ENCODE measurements around the gene CAPZA2.

CAPZA2 gene

GRCh38 chr7:116948934-116949333 lies 86.5 kb downstream of the CAPZA2 start:
- H2BK5ac ChIP-seq (ENCODE audit: low read length) = no peak overlapping the region
- H3K27me3 ChIP-seq (ENCODE audit: insufficient read depth, low read length, poor library complexity) = no peaks in the 10 kb centered on the region
- H3K23ac ChIP-seq (ENCODE audit: low read length) = no peak overlapping the region
- H3K4ac ChIP-seq (ENCODE audit: low read depth, low read length) = no peak overlapping the region
- no peak overlapping the region for H4K8ac ChIP-seq (ENCODE audit: low read depth, low read length)
- no peaks in the 10 kb centered on the region for H3K4me1 ChIP-seq (ENCODE audit: control insufficient read depth, low read depth, low read length)
- no CpG with 5 or more reads among the region's 3 CpGs for WGBS (ENCODE audit: extremely low coverage, insufficient coverage, low lambda C conversion rate)
- H2BK15ac ChIP-seq (replicated peaks; ENCODE audit: low read depth) = no peak overlapping the region
- DNase-seq = peak; percentile 56
- H2AK5ac ChIP-seq (ENCODE audit: low read length) = no peak overlapping the region
- no peak overlapping the region for H3K9ac ChIP-seq (ENCODE audit: low read length)
- no peaks in the 10 kb centered on the region for H3K36me3 ChIP-seq (ENCODE audit: control insufficient read depth, insufficient read depth, low read length)
- H3K56ac ChIP-seq (ENCODE audit: low read length) = no peak overlapping the region
- no peak overlapping the region for H4K5ac ChIP-seq (ENCODE audit: low read length)
- H3K79me2 ChIP-seq (ENCODE audit: control insufficient read depth, insufficient read depth, low read length) = no peaks in the 10 kb centered on the region
- no peak overlapping the region for H3K4me3 ChIP-seq (ENCODE audit: low read length)
- no peak overlapping the region for H3K4me2 ChIP-seq (ENCODE audit: low read length)
- no peak overlapping the region for H3K18ac ChIP-seq (ENCODE audit: low read length)
- no peaks in the 10 kb centered on the region for H3K79me1 ChIP-seq (ENCODE audit: low read length)
- no peak overlapping the region for H3K27ac ChIP-seq (ENCODE audit: low read depth, low read length)
- no peak overlapping the region for H2BK120ac ChIP-seq (ENCODE audit: low read depth, low read length)

- Histone ChIP-seq H2AK5ac (ENCODE audit: low read length) (no peak overlapping the region), H3K79me2 (ENCODE audit: control insufficient read depth, insufficient read depth, low read length) (no peaks in the 10 kb centered on the region), H3K9ac (ENCODE audit: low read length) (no peak overlapping the region), H3K79me1 (ENCODE audit: low read length) (peaks cover under 1% of the 10 kb centered on the region), H3K4ac (ENCODE audit: low read depth, low read length) (no peak overlapping the region), H3K23ac (ENCODE audit: low read length) (no peak overlapping the region), H3K4me1 (ENCODE audit: control insufficient read depth, low read depth, low read length) (peaks cover 2% of the 10 kb centered on the region), H2BK120ac (ENCODE audit: low read depth, low read length) (no peak overlapping the region), H4K5ac (ENCODE audit: low read length) (no peak overlapping the region), H3K27me3 (ENCODE audit: insufficient read depth, low read length, poor library complexity) (no peaks in the 10 kb centered on the region), H2BK5ac (ENCODE audit: low read length) (no peak overlapping the region), H3K18ac (ENCODE audit: low read length) (no peak overlapping the region), H2BK15ac (replicated peaks; ENCODE audit: low read depth) (no peak overlapping the region), H3K4me2 (ENCODE audit: low read length) (no peak overlapping the region), H4K8ac (ENCODE audit: low read depth, low read length) (no peak overlapping the region), H3K27ac (ENCODE audit: low read depth, low read length) (no peak overlapping the region), H3K4me3 (ENCODE audit: low read length) (no peak overlapping the region), H3K36me3 (ENCODE audit: control insufficient read depth, insufficient read depth, low read length) (no peaks in the 10 kb centered on the region), H3K56ac (ENCODE audit: low read length) (no peak overlapping the region)
- no CpG with 5 or more reads among the region's 9 CpGs for WGBS (ENCODE audit: extremely low coverage, insufficient coverage, low lambda C conversion rate)
- no peak for DNase-seq
Measured at GRCh38 chr7:116949941-116950801, 87.8 kb downstream of the CAPZA2 start.

GRCh38 chr7:116950889-116951351 lies 88.5 kb downstream of the CAPZA2 start:
- Histone ChIP-seq H2AK5ac (ENCODE audit: low read length) (no peak overlapping the region), H2BK15ac (replicated peaks; ENCODE audit: low read depth) (no peak overlapping the region), H2BK120ac (ENCODE audit: low read depth, low read length) (no peak overlapping the region), H3K56ac (ENCODE audit: low read length) (no peak overlapping the region), H3K9ac (ENCODE audit: low read length) (no peak overlapping the region), H3K4me1 (ENCODE audit: control insufficient read depth, low read depth, low read length) (peaks cover 2% of the 10 kb centered on the region), H3K18ac (ENCODE audit: low read length) (no peak overlapping the region), H3K4me2 (ENCODE audit: low read length) (no peak overlapping the region), H3K4me3 (ENCODE audit: low read length) (no peak overlapping the region), H3K79me2 (ENCODE audit: control insufficient read depth, insufficient read depth, low read length) (no peaks in the 10 kb centered on the region), H3K36me3 (ENCODE audit: control insufficient read depth, insufficient read depth, low read length) (no peaks in the 10 kb centered on the region), H3K4ac (ENCODE audit: low read depth, low read length) (no peak overlapping the region), H3K79me1 (ENCODE audit: low read length) (peaks cover 2% of the 10 kb centered on the region), H4K5ac (ENCODE audit: low read length) (no peak overlapping the region), H3K27me3 (ENCODE audit: insufficient read depth, low read length, poor library complexity) (no peaks in the 10 kb centered on the region), H4K8ac (ENCODE audit: low read depth, low read length) (no peak overlapping the region), H3K23ac (ENCODE audit: low read length) (no peak overlapping the region), H2BK5ac (ENCODE audit: low read length) (no peak overlapping the region), H3K27ac (ENCODE audit: low read depth, low read length) (no peak overlapping the region)
- no peak for DNase-seq
- no CpG with 5 or more reads among the region's 5 CpGs for WGBS (ENCODE audit: extremely low coverage, insufficient coverage, low lambda C conversion rate)

- Histone ChIP-seq H3K79me2 (ENCODE audit: control insufficient read depth, insufficient read depth, low read length) (no peaks in the 10 kb centered on the region), H3K4me1 (ENCODE audit: control insufficient read depth, low read depth, low read length) (peaks cover 2% of the 10 kb centered on the region), H3K56ac (ENCODE audit: low read length) (no peak overlapping the region), H3K18ac (ENCODE audit: low read length) (no peak overlapping the region), H3K36me3 (ENCODE audit: control insufficient read depth, insufficient read depth, low read length) (no peaks in the 10 kb centered on the region), H3K4me2 (ENCODE audit: low read length) (no peak overlapping the region), H3K9ac (ENCODE audit: low read length) (no peak overlapping the region), H3K27me3 (ENCODE audit: insufficient read depth, low read length, poor library complexity) (no peaks in the 10 kb centered on the region), H4K5ac (ENCODE audit: low read length) (no peak overlapping the region), H2BK5ac (ENCODE audit: low read length) (no peak overlapping the region), H3K4ac (ENCODE audit: low read depth, low read length) (no peak overlapping the region), H2BK15ac (replicated peaks; ENCODE audit: low read depth) (no peak overlapping the region), H2BK120ac (ENCODE audit: low read depth, low read length) (no peak overlapping the region), H4K8ac (ENCODE audit: low read depth, low read length) (no peak overlapping the region), H3K23ac (ENCODE audit: low read length) (no peak overlapping the region), H3K79me1 (ENCODE audit: low read length) (peaks cover 2% of the 10 kb centered on the region), H3K4me3 (ENCODE audit: low read length) (no peak overlapping the region), H2AK5ac (ENCODE audit: low read length) (no peak overlapping the region), H3K27ac (ENCODE audit: low read depth, low read length) (no peak overlapping the region)
- no peak for DNase-seq
- WGBS (ENCODE audit: extremely low coverage, insufficient coverage, low lambda C conversion rate) = no CpG with 5 or more reads among the region's 17 CpGs
Measured at GRCh38 chr7:116951366-116952292, 89.2 kb downstream of the CAPZA2 start.

- Histone ChIP-seq H3K79me2 (ENCODE audit: control insufficient read depth, insufficient read depth, low read length) (no peaks in the 10 kb centered on the region), H3K4me3 (ENCODE audit: low read length) (peak overlapping the region; percentile 18), H3K18ac (ENCODE audit: low read length) (peak overlapping the region; percentile 42), H2BK120ac (ENCODE audit: low read depth, low read length) (no peak overlapping the region), H3K9ac (ENCODE audit: low read length) (peak overlapping the region; percentile 93), H4K8ac (ENCODE audit: low read depth, low read length) (peak overlapping the region; percentile 97), H2BK15ac (replicated peaks; ENCODE audit: low read depth) (no peak overlapping the region), H2BK5ac (ENCODE audit: low read length) (no peak overlapping the region), H3K27ac (ENCODE audit: low read depth, low read length) (peak overlapping the region; percentile 92), H3K79me1 (ENCODE audit: low read length) (peaks cover 2% of the 10 kb centered on the region), H4K5ac (ENCODE audit: low read length) (no peak overlapping the region), H3K23ac (ENCODE audit: low read length) (no peak overlapping the region), H3K56ac (ENCODE audit: low read length) (peak overlapping the region; percentile 81), H3K36me3 (ENCODE audit: control insufficient read depth, insufficient read depth, low read length) (no peaks in the 10 kb centered on the region), H3K4ac (ENCODE audit: low read depth, low read length) (peak overlapping the region; percentile 96), H3K4me1 (ENCODE audit: control insufficient read depth, low read depth, low read length) (peaks cover 2% of the 10 kb centered on the region), H3K4me2 (ENCODE audit: low read length) (peak overlapping the region; percentile 63), H3K27me3 (ENCODE audit: insufficient read depth, low read length, poor library complexity) (no peaks in the 10 kb centered on the region), H2AK5ac (ENCODE audit: low read length) (no peak overlapping the region)
- no CpG with 5 or more reads among the region's 25 CpGs for WGBS (ENCODE audit: extremely low coverage, insufficient coverage, low lambda C conversion rate)
- DNase-seq = peak; percentile 82
Measured at GRCh38 chr7:116952635-116953371, 90.4 kb downstream of the CAPZA2 start.
